Brain microvascular endothelial cell (primary cell): Measurements from ENCODE around the gene TCF7L2.
A peak's percentile ranks its signal among the peaks of the same experiment; 100 is the strongest.

Experiments used
- DNase-seq: peaks from one replicate; pipeline ENCODE4 v3.0.0-alpha.2; 2020
- H3K27ac ChIP-seq: fragments of 250-450 bp; sonication (Bioruptor Pico); 2 replicates; pipeline ENCODE4 v1.5.1; 2020; ENCODE audit warnings: mild to moderate bottlenecking, moderate library complexity
- H3K27me3 ChIP-seq: fragments of 250-450 bp; sonication (Bioruptor Pico); replicated peaks from 2 replicates; pipeline ENCODE4 v1.5.1; 2020; ENCODE audit warnings: mild to moderate bottlenecking
- H3K36me3 ChIP-seq: fragments of 250-450 bp; sonication (Bioruptor Pico); replicated peaks from 2 replicates; pipeline ENCODE4 v1.5.1; 2020; ENCODE audit warnings: mild to moderate bottlenecking
- H3K4me3 ChIP-seq: 2 replicates; pipeline ENCODE4 v1.5.1; 2011; ENCODE audit warnings: low read depth, mild to moderate bottlenecking, control low read depth, low read length, moderate library complexity
- in situ Hi-C: cut with HindIII; loops from 2 replicates; pipeline ENCODE4 v1.10.0; 2017; ENCODE audit warnings: low sequenced_read_pairs, low pct_ligation_motif_present
- TF ChIP-seq, protein P1 (sequence below): IDR thresholded peaks from 2 replicates; pipeline ENCODE4 v1.5.1; 2011; ENCODE audit warnings: low read depth, mild to moderate bottlenecking, moderate library complexity, low read length, control low read depth, inconsistent platforms; ENCODE audit errors: missing control alignments

The TCF7L2 gene

DNA sequence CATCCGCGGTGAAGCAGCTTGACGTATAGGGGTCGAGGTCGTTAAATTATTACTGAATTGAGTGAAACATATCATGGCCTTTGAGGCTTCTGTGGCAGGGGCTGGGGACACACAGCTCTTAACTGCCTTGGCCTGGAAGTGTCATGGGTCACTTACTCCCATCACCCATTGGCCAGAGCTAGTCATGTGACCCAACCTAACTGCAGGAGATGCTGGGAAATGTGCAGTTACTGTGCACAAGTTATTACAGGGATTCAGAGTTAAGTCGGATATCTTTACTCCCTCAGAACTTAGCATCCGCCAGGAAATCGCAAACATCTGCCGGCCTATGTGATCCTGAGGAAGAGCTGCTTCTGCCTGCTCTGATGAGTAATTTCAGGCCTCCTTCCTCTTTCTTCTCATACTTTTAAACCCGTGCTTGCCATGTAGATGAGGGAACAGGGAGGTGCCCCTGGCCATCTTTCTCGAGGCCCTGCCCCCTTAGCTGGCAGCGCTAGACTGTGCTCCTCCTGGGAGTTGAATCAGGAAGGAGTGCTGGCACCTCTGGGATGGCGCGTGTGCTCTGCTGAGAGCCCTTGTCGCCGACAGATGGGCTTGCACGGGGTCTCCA lies 203.6 kb downstream of the TCF7L2 start:
- Histone ChIP-seq H3K27ac (no peak overlapping the region), H3K4me3 (no peak overlapping the region), H3K27me3 (no peaks in the 10 kb centered on the region), H3K36me3 (peaks cover 41% of the 10 kb centered on the region)
- no peak for DNase-seq
- TF ChIP-seq, protein P1, sequence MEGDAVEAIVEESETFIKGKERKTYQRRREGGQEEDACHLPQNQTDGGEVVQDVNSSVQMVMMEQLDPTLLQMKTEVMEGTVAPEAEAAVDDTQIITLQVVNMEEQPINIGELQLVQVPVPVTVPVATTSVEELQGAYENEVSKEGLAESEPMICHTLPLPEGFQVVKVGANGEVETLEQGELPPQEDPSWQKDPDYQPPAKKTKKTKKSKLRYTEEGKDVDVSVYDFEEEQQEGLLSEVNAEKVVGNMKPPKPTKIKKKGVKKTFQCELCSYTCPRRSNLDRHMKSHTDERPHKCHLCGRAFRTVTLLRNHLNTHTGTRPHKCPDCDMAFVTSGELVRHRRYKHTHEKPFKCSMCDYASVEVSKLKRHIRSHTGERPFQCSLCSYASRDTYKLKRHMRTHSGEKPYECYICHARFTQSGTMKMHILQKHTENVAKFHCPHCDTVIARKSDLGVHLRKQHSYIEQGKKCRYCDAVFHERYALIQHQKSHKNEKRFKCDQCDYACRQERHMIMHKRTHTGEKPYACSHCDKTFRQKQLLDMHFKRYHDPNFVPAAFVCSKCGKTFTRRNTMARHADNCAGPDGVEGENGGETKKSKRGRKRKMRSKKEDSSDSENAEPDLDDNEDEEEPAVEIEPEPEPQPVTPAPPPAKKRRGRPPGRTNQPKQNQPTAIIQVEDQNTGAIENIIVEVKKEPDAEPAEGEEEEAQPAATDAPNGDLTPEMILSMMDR, result no peak
- in situ Hi-C loops, result no loop called here

DNA sequence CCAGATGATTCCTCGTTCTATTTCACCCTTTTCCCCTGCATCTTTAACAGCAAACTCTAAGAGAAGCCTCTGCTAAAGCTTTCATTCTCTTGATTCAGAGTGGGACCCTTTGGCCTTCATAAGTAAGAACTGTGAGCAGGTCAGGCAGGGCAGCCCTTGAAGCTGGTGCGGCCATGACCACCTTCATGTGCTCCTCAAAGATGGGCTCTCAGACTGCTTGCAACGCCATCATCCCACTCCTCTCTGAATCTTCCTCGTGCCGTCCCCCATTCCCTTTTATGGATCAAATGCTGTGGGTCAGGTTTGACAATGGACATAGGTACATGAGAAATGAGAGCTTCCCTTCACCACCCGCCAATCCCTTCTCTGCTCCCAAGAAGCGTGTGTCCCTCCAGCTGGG lies 207.4 kb downstream of the TCF7L2 start:
- TF ChIP-seq, protein P1, result no peak
- no peak overlapping the region for H3K4me3 ChIP-seq
- in situ Hi-C loops, result no loop called here
- H3K27ac ChIP-seq, result no peak overlapping the region
- no peak for DNase-seq
- H3K36me3 ChIP-seq, result peaks cover 24% of the 10 kb centered on the region
- no peaks in the 10 kb centered on the region for H3K27me3 ChIP-seq

DNA sequence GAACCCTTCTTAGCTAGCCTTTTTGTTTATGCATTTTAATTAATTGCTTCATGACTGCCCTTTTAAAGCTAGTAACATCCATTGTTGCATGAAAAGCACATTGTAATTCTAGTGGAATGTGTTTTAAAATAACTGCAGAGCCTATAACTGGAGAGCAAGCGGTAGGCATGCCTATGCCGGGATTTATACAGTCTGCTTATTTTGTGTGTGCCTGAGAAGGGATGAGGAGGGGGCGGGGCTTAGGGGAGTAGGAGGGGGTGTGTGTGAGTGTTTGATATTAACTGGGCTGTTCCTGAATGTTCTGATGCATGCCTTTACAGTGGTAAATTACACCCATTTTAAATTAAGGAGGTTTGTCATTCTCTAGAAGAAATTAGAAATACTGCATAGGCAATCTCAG lies 208.1 kb downstream of the TCF7L2 start:
- in situ Hi-C loops, result no loop called here
- H3K4me3 ChIP-seq, result no peak overlapping the region
- TF ChIP-seq, protein P1, result no peak
- no peaks in the 10 kb centered on the region for H3K27me3 ChIP-seq
- H3K27ac ChIP-seq, result no peak overlapping the region
- H3K36me3 ChIP-seq, result peaks cover 17% of the 10 kb centered on the region
- peak; percentile 6 for DNase-seq

DNA sequence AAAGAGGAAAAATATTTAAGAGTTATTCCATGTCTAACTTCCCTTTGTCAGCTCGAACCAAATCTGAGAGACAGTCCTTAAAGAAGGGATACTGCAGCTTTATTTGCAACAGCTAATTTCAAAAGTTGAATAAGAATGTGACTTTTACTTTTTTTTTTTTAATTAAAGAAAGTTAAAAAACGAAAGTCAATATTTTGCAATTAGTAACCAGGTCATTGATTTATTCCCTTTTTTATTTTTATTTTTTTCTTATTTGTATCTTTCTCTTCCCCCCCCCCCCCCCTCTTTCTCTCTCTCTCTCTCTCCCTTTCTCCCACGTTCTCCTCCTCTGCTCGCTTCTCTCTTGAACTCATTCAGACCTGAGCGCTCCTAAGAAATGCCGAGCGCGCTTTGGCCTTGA lies 209.5 kb downstream of the TCF7L2 start:
- H3K27me3 ChIP-seq, result no peaks in the 10 kb centered on the region
- TF ChIP-seq, protein P1, result no peak
- peaks cover 9% of the 10 kb centered on the region for H3K36me3 ChIP-seq
- H3K4me3 ChIP-seq, result no peak overlapping the region
- in situ Hi-C loops, result no loop called here
- no peak overlapping the region for H3K27ac ChIP-seq
- no peak for DNase-seq

DNA sequence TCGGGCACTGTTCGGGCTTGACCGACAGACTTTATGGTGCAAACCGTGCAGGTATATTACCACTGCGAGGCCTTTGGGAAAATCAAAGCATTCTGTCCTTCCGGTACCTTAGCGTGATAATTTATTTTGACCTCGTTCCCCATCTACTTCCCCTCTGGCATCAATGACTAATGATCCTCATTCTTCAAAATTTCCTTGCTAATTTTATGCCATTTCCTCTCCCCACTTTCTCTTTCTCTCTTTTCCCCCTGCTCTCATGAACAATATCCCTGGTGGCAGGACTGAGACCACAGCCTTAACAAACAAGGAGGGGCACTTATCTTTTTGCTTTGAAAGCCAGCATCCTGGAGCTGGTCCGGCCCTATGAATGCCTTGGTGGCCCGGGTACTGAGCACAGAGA lies 210.6 kb downstream of the TCF7L2 start:
- in situ Hi-C loops, result no loop called here
- Histone ChIP-seq H3K27me3 (no peaks in the 10 kb centered on the region), H3K27ac (no peak overlapping the region), H3K4me3 (no peak overlapping the region), H3K36me3 (peaks cover 7% of the 10 kb centered on the region)
- DNase-seq, result no peak
- TF ChIP-seq, protein P1, result no peak

DNA sequence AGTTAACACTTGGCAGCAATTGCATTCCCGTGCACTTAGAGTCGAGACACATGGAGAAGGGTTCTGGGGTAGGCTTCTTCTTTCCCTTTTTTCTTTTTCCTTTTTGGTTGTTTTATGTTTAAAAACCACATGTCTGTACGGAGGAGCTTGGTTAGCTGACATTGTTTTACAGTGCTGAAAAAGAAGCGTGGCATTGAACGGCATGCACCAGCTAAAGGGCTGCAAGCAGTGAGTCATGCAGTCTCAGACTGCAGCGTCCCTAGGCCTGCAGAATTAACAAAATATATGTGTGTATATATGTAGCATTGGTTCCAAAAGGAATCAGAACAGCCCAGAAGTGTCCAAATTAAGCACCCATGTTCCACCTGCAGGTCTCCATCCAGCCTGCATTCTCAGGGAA lies 211.0 kb downstream of the TCF7L2 start:
- TF ChIP-seq, protein P1, result peak; percentile 1
- Histone ChIP-seq H3K4me3 (no peak overlapping the region), H3K27ac (no peak overlapping the region), H3K36me3 (peaks cover 7% of the 10 kb centered on the region), H3K27me3 (no peaks in the 10 kb centered on the region)
- peak; percentile 12 for DNase-seq
- in situ Hi-C loops, result no loop called here
